Measurements from ENCODE around the gene NUP210L. TPM values are rescaled to one million over a fixed set of nuclear protein-coding genes. Genes with fewer than 3 reads are reported as not detected.
A peak's percentile ranks its signal among the peaks of the same experiment; 100 is the strongest.
"Not testable (repeated sequence)": the region's sequence is repeated elsewhere in the genome, so short reads cannot be mapped to it uniquely, and the experiment has no call there.

The NUP210L gene
- polyA plus RNA-seq, 3 donors from 2014 or later: 0.13 TPM; not detected in 2

DNA sequence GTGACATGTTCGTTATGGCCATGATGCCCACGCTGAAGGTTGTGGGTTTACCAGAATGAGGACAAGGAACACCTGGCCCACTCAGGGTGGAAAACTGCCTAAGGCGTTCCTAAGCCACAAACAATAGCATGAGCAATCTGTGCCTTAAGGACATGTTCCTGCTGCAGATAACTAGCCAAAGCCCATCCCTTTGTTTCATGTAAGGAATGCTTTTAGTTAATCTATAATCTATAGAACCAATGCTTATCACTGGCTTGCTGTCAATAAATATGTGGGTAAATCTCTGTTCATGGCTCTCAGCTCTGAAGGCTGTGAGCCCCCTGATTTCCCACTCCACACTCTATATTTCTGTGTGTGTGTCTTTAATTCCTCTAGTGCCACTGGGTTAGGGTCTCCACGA is 107.4 kb downstream of the NUP210L start:
- H3K36me3 Mint-ChIP-seq: not testable (repeated sequence)

GRCh38 chr1:154033697-154034096 is 121.2 kb downstream of the NUP210L start:
- H3K27me3 Mint-ChIP-seq (ENCODE audit: low read depth in 3 of 3); H3K4me1 Mint-ChIP-seq; H3K27ac Mint-ChIP-seq; DNase-seq; H3K36me3 Mint-ChIP-seq; H3K9me3 Mint-ChIP-seq; H3K4me3 Mint-ChIP-seq: not testable (repeated sequence)

More for the DNA sequence above, 107.4 kb downstream of the NUP210L start:
- H3K27ac Mint-ChIP-seq; H3K4me1 Mint-ChIP-seq; H3K27me3 Mint-ChIP-seq (ENCODE audit: low read depth in 3 of 3); DNase-seq; H3K9me3 Mint-ChIP-seq; H3K4me3 Mint-ChIP-seq: not testable (repeated sequence)

DNA sequence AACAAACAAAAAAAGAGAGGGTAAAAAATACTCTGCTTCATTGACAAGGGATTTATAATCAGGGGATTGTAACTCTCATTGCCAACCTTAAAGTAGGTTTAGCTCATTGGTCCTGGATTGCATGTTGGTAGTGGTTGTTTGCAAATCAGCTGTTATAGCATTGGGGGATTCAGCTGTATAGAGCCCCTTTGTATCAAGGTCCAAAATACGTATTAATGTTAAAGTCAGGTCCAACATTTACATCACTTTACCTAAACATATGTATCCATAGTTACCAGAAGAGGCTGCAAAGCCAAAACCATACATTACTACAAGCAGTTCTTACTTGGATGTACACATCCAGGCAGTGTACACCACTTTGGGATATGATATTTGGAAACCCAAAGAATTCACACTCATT is 134.9 kb downstream of the NUP210L start:
- Mint-ChIP-seq H3K4me1 (no peaks in the 10 kb centered on the region), H3K27ac (peak overlapping the region in 1 of 6 donors; percentile 16), H3K36me3 (peaks cover 0 to 6% (median 0%) of the 10 kb centered on the region in 3 donors), H3K4me3 (no peak overlapping the region), H3K9me3 (no peaks in the 10 kb centered on the region), H3K27me3 (ENCODE audit: low read depth in 3 of 3) (no peaks in the 10 kb centered on the region)
- no peak for DNase-seq

DNA sequence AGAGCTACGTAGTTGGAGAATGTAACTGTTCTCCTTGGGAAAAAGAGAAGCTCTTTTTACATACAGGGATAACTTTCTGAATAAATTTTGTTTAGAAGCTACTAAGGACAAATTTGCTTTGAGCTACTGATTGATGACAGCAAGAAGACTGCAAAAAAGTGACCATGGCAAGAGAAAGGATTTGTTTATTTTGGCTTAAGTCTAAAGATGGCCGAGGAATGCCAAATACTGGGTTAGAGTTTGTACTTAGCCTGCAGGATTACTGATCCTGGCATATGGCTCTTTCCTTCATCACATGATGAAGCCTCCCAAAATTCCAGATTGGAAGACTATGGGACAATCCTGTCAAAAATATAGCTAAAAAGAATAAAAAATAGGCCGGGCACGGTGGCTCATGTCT is 135.6 kb downstream of the NUP210L start:
- no peaks in the 10 kb centered on the region for H3K9me3 Mint-ChIP-seq
- no peak overlapping the region for H3K27ac Mint-ChIP-seq
- no peak overlapping the region for H3K4me3 Mint-ChIP-seq
- no peaks in the 10 kb centered on the region for H3K27me3 Mint-ChIP-seq (ENCODE audit: low read depth in 3 of 3)
- peaks cover 0 to 6% (median 0%) of the 10 kb centered on the region in 3 donors for H3K36me3 Mint-ChIP-seq
- no peak for DNase-seq
- no peaks in the 10 kb centered on the region for H3K4me1 Mint-ChIP-seq

GRCh38 chr1:154014154-154014907 is 140.5 kb downstream of the NUP210L start:
- Mint-ChIP-seq H3K36me3 (peaks cover 0 to 11% (median 0%) of the 10 kb centered on the region in 3 donors), H3K4me3 (no peak overlapping the region), H3K9me3 (no peaks in the 10 kb centered on the region), H3K27me3 (ENCODE audit: low read depth in 3 of 3) (no peaks in the 10 kb centered on the region), H3K4me1 (no peaks in the 10 kb centered on the region), H3K27ac (peak overlapping the region in 1 of 6 donors; percentile 2)
- no peak for DNase-seq

DNA sequence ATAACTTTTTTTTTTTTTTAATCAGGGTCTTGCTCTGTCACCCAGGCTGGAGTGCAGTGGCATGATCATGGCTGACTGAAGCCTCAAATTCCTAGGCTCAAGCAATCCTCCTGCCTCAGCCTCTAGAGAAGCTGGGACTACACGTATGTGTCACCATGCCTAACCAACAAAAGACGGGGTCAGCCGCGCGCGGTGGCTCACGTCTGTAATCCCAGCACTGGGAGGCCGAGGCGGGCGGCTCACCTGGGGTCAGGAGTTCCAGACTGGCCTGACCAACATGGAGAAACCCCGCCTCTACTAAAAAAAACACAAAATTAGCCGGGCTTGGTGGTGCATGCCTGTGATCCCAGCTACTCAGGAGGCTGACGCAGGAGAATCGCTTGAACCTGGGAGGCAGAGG is 142.3 kb downstream of the NUP210L start:
- not testable (repeated sequence) for H3K27me3 Mint-ChIP-seq (ENCODE audit: low read depth in 3 of 3); H3K36me3 Mint-ChIP-seq; H3K9me3 Mint-ChIP-seq; H3K27ac Mint-ChIP-seq; H3K4me1 Mint-ChIP-seq; H3K4me3 Mint-ChIP-seq; DNase-seq

DNA sequence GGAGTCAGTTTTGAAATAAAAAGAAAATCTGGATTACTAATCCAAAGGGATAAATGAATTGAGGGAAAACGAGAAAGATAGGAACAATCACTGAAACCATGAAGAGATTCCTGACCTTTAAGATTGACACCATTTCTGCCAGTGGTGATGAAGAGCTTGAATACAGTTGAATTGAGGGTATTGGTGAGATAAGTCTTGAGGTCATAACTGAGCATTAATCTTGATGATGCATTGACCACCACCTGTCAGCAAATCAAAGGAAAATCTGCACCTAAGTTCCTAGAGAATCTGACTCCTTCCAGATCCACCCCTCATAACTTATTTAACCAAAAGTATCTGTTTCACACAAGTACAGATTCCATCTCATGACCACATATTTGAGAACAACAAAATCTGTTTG is 142.7 kb downstream of the NUP210L start:
- no peak for DNase-seq
- H3K36me3 Mint-ChIP-seq: peaks cover 0 to 5% (median 0%) of the 10 kb centered on the region in 3 donors
- no peaks in the 10 kb centered on the region for H3K9me3 Mint-ChIP-seq
- no peaks in the 10 kb centered on the region for H3K27me3 Mint-ChIP-seq (ENCODE audit: low read depth in 3 of 3)
- no peak overlapping the region for H3K27ac Mint-ChIP-seq
- H3K4me3 Mint-ChIP-seq: no peak overlapping the region
- no peaks in the 10 kb centered on the region for H3K4me1 Mint-ChIP-seq

DNA sequence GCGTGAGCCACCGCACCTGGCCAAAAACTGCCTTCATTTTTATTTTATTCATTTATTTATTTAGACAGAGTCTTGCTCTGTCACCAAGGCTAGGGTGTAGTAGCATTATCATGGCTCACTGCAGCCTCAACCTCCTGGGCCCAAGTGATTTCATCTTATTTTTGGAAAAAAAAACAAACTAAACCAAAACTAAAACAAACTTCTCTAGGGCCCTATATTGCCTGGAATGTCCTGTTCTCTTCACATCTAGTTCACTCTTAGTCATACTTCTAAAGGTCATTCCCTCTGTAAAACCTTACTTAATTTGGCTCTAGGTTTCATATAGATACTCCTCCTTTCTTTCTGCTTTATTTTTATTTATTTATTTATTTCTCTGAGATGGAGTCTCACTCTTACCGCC is 148.7 kb downstream of the NUP210L start:
- H3K4me3 Mint-ChIP-seq: no peak overlapping the region
- no peaks in the 10 kb centered on the region for H3K4me1 Mint-ChIP-seq
- no peaks in the 10 kb centered on the region for H3K27me3 Mint-ChIP-seq (ENCODE audit: low read depth in 3 of 3)
- H3K9me3 Mint-ChIP-seq: no peaks in the 10 kb centered on the region
- no peaks in the 10 kb centered on the region for H3K36me3 Mint-ChIP-seq
- no peak for DNase-seq
- H3K27ac Mint-ChIP-seq: no peak overlapping the region

DNA sequence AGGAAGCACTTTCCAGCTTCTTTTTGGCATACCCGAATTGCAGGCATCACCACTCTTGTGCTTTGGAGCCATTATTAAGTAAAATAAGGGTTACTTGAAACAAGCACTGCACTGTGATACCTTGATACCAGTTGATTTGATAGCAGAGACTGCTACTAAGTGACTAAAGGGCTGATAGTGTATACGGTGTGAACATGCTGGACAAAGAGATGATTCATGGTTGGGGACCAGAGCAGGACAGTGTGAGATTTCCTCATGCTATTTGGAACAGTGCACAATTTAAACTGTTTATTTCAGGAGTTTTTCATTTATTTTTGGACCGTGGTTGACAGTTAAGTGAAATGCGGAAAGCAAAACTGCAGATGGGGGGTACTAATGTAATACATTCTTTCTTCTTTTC is 154.5 kb downstream of the NUP210L start:
- H3K27ac Mint-ChIP-seq: no peak overlapping the region
- no peak overlapping the region for H3K4me3 Mint-ChIP-seq
- H3K27me3 Mint-ChIP-seq (ENCODE audit: low read depth in 3 of 3): peaks cover 0 to 4% (median 0%) of the 10 kb centered on the region in 3 donors
- DNase-seq: no peak
- no peaks in the 10 kb centered on the region for H3K9me3 Mint-ChIP-seq
- H3K36me3 Mint-ChIP-seq: peaks cover under 1 to 5% (median 4%) of the 10 kb centered on the region in 3 donors
- H3K4me1 Mint-ChIP-seq: peaks cover 0 to 4% of the 10 kb centered on the region in 2 donors

GRCh38 chr1:153996882-153997281 is 158.0 kb downstream of the NUP210L start:
- H3K4me1 Mint-ChIP-seq: peaks cover 10 to 25% of the 10 kb centered on the region in 2 donors
- H3K9me3 Mint-ChIP-seq; H3K27me3 Mint-ChIP-seq (ENCODE audit: low read depth in 3 of 3); DNase-seq; H3K4me3 Mint-ChIP-seq; H3K27ac Mint-ChIP-seq: not testable (repeated sequence)
- H3K36me3 Mint-ChIP-seq: peaks cover 12 to 17% (median 13%) of the 10 kb centered on the region in 3 donors

DNA sequence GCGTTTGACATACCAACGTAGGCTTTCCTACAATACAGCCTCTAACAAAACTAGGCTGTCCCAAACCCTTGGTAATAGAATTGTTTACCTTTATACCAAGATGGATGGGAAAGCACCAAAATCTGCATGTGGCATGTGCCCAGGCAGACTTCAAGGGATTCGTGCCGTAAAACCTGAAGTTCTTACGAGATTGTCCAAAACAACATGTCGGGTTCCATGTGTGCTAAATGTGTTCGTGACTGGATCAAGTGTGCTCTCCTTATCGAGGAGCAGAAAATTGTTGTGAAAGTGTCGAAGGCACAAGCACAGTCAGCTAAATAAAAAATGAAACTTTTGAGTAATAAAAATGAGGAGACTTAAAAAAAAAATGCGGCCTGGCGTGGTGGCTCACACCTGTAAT is 159.2 kb downstream of the NUP210L start:
- no peaks in the 10 kb centered on the region for H3K9me3 Mint-ChIP-seq
- H3K27ac Mint-ChIP-seq: peak overlapping the region in 5 of 6 donors; percentile 40 to 76 (median 70)
- peaks cover 21 to 38% of the 10 kb centered on the region in 2 donors for H3K4me1 Mint-ChIP-seq
- no peak for DNase-seq
- H3K36me3 Mint-ChIP-seq: peaks cover 20 to 27% (median 21%) of the 10 kb centered on the region in 3 donors
- H3K27me3 Mint-ChIP-seq (ENCODE audit: low read depth in 3 of 3): peaks cover 3 to 11% (median 8%) of the 10 kb centered on the region in 3 donors
- H3K4me3 Mint-ChIP-seq: no peak overlapping the region

DNA sequence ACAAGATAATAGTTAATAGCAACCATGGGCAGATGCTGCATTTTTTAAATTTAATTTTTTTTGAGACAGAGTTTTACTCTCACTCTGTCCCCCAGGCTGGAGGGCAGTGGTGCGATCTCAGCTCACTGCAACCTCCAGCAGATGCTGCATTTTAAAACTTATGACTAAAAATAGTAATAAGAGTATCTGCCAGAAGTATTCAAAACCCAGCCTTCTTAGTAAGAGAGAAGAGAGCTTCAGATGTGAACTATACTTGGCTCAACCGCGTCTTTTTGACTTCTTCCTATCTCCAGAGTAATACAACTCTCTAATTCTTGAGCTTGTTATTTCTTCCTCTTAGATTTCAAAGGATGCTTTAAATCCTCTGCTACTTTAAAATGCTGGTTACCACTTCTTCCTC is 159.7 kb downstream of the NUP210L start:
- Mint-ChIP-seq H3K4me3 (no peak overlapping the region), H3K27ac (peak overlapping the region in 4 of 6 donors; percentile 40 to 76 (median 70)), H3K9me3 (no peaks in the 10 kb centered on the region), H3K36me3 (peaks cover 20 to 27% (median 25%) of the 10 kb centered on the region in 3 donors), H3K4me1 (peaks cover 25 to 42% of the 10 kb centered on the region in 2 donors), H3K27me3 (ENCODE audit: low read depth in 3 of 3) (peaks cover 7 to 15% (median 11%) of the 10 kb centered on the region in 3 donors)
- DNase-seq: no peak

DNA sequence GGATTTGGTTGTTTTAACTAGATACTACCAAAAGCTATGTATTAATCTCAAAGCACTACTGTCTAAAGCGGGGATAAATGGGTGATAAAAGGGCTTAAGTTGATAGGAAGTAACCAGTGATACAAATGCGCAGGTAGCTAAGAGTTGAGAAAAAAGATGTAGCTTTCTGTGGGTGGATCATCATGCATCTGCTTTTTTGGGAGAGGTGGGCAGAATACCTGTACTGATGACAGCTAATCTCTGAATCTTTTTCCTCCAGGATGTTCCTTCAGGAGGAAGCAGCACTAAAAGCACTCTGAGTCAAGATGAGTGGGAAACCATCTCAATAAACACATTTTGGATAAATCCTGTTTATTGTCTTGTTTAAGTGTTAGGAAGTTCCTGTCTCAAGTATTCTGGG is 163.1 kb downstream of the NUP210L start:
- Mint-ChIP-seq H3K4me1 (peaks cover 33 to 48% of the 10 kb centered on the region in 2 donors), H3K9me3 (no peaks in the 10 kb centered on the region)

DNA sequence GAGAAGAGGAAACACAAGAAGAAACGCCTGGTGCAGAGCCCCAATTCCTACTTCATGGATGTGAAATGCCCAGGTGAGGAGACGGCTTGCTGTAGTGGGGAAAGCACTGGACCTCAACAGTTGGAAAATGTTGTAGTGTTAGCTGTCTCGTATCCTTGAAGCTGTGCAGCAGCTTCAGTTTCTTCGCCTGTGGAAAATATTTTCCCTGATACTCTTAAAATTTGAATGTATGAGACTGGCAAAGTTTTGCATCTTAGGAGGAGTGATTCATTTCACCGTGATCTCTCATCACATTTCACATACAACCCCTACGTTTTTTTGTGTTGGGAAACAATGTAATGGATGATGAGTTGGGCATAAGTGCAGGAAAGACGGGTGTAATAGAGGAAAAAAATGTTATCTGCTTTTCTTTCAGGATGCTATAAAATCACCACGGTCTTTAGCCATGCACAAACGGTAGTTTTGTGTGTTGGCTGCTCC is 163.7 kb downstream of the NUP210L start:
- Mint-ChIP-seq H3K4me1 (peaks cover 38 to 55% of the 10 kb centered on the region in 2 donors), H3K27ac (peak overlapping the region; percentile 98 to 100 (median 99)), H3K36me3 (peaks cover 20 to 27% (median 25%) of the 10 kb centered on the region in 3 donors), H3K9me3 (no peaks in the 10 kb centered on the region), H3K27me3 (ENCODE audit: low read depth in 3 of 3) (peaks cover 7 to 21% (median 7%) of the 10 kb centered on the region in 3 donors), H3K4me3 (peak overlapping the region; percentile 95 to 99 (median 98))
- DNase-seq: no peak

More for the DNA sequence above, 163.1 kb downstream of the NUP210L start:
- Mint-ChIP-seq H3K27me3 (ENCODE audit: low read depth in 3 of 3) (peaks cover 7 to 18% (median 7%) of the 10 kb centered on the region in 3 donors), H3K36me3 (peaks cover 20 to 27% (median 25%) of the 10 kb centered on the region in 3 donors), H3K27ac (peak overlapping the region; percentile 98 to 100 (median 99)), H3K4me3 (peak overlapping the region; percentile 95 to 99 (median 98))
- DNase-seq: no peak
